ENCODE results near the gene SHISA8.

DNA sequence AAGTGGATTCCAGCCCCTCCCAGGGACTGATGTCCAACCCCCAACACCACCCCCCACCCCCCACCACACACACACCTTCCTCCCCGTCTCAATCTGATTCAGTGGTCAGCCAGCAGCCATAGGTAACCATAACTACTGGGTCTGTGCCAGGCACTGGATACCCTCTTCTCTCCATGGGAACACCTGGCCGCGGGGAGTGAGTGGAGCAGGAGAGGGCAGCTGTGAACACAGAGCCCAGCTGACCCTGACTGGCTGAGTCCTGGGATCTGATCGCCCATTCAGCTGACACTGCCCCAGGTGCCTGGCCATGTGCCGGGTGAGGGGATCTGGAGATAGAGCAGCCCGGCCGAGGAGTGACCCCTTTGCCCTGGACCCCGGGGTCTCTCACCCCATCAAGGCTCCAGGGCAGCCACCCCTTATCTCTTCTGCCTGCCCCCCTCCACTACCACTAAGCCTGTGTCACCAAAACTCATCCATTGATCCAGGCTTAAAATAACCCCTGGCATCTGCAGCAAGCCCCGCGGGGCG lies 2.6 kb upstream of the SHISA8 start:
- TF ChIP-seq, protein P1, sequence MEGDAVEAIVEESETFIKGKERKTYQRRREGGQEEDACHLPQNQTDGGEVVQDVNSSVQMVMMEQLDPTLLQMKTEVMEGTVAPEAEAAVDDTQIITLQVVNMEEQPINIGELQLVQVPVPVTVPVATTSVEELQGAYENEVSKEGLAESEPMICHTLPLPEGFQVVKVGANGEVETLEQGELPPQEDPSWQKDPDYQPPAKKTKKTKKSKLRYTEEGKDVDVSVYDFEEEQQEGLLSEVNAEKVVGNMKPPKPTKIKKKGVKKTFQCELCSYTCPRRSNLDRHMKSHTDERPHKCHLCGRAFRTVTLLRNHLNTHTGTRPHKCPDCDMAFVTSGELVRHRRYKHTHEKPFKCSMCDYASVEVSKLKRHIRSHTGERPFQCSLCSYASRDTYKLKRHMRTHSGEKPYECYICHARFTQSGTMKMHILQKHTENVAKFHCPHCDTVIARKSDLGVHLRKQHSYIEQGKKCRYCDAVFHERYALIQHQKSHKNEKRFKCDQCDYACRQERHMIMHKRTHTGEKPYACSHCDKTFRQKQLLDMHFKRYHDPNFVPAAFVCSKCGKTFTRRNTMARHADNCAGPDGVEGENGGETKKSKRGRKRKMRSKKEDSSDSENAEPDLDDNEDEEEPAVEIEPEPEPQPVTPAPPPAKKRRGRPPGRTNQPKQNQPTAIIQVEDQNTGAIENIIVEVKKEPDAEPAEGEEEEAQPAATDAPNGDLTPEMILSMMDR (conservative IDR thresholded peaks at IDR 0.05; ENCODE audit: low read length): no peak
- TF ChIP-seq EZH2phosphoT487 (IDR thresholded peaks at IDR 0.05; ENCODE audit: borderline replicate concordance, low read depth, low read length): no peak
